ENCODE results near the gene DYNC2H1.

Gene DYNC2H1

GRCh38 chr11:103108933-103109817 lies at the start of gene DYNC2H1:
TSS of gene DYNC2H1 (plus strand) at chr11:103109426. CDS start at chr11:103109575, 149 bp downstream.
- TF ChIP-seq CTCF (IDR thresholded peaks at IDR 0.05) = no peak
- Histone ChIP-seq H3K27ac (peak within 1 kb of the TSS; percentile 66), H3K4me1 (ENCODE audit: control insufficient read depth in 1 of 2, insufficient read depth in 1 of 2, low read depth in 1 of 2, low read length in 1 of 2) (peaks cover 8 to 14% of the 10 kb centered on the region in 2 experiments), H3K36me3 (no peaks in the 10 kb centered on the region), H3K27me3 (peaks cover 68% of the 10 kb centered on the region), H3K4me3 (ENCODE audit: low read depth in 1 of 2, low read length in 1 of 2) (peak within 1 kb of the TSS; percentile 65 to 67), H3K9me3 (no peaks in the 10 kb centered on the region)

- H3K4me3 ChIP-seq (ENCODE audit: low read depth in 1 of 2, low read length in 1 of 2) = no peak overlapping the region
- no peaks in the 10 kb centered on the region for H3K4me1 ChIP-seq (ENCODE audit: control insufficient read depth in 1 of 2, insufficient read depth in 1 of 2, low read depth in 1 of 2, low read length in 1 of 2)
- H3K27ac ChIP-seq = no peak overlapping the region
- peaks cover 49% of the 10 kb centered on the region for H3K36me3 ChIP-seq
- TF ChIP-seq CTCF (IDR thresholded peaks at IDR 0.05) = no peak
- no peaks in the 10 kb centered on the region for H3K9me3 ChIP-seq
- H3K27me3 ChIP-seq = no peaks in the 10 kb centered on the region
Observed at GRCh38 chr11:103061656-103062055, 47.6 kb upstream of the DYNC2H1 start.

- no peak overlapping the region for H3K27ac ChIP-seq
- H3K4me3 ChIP-seq (ENCODE audit: low read depth in 1 of 2, low read length in 1 of 2) = no peak overlapping the region
- H3K4me1 ChIP-seq (ENCODE audit: control insufficient read depth in 1 of 2, insufficient read depth in 1 of 2, low read depth in 1 of 2, low read length in 1 of 2) = no peaks in the 10 kb centered on the region
- H3K36me3 ChIP-seq = peaks cover 36% of the 10 kb centered on the region
- TF ChIP-seq CTCF (IDR thresholded peaks at IDR 0.05) = no peak
- no peaks in the 10 kb centered on the region for H3K9me3 ChIP-seq
- H3K27me3 ChIP-seq = no peaks in the 10 kb centered on the region
Observed at GRCh38 chr11:103067118-103067517, 42.1 kb upstream of the DYNC2H1 start.

- Histone ChIP-seq H3K36me3 (peaks cover 18% of the 10 kb centered on the region), H3K27ac (no peak overlapping the region), H3K9me3 (no peaks in the 10 kb centered on the region)
Observed at GRCh38 chr11:103069367-103069766, 39.9 kb upstream of the DYNC2H1 start.

GRCh38 chr11:103070142-103070541 lies 39.1 kb upstream of the DYNC2H1 start:
- no peak for TF ChIP-seq CTCF (IDR thresholded peaks at IDR 0.05)
- Histone ChIP-seq H3K4me1 (ENCODE audit: control insufficient read depth in 1 of 2, insufficient read depth in 1 of 2, low read depth in 1 of 2, low read length in 1 of 2) (no peaks in the 10 kb centered on the region), H3K9me3 (no peaks in the 10 kb centered on the region), H3K27ac (no peak overlapping the region), H3K36me3 (peaks cover 11% of the 10 kb centered on the region), H3K27me3 (no peaks in the 10 kb centered on the region), H3K4me3 (ENCODE audit: low read depth in 1 of 2, low read length in 1 of 2) (no peak overlapping the region)

More at GRCh38 chr11:103069367-103069766, 39.9 kb upstream of the DYNC2H1 start:
- Histone ChIP-seq H3K27me3 (no peaks in the 10 kb centered on the region), H3K4me3 (ENCODE audit: low read depth in 1 of 2, low read length in 1 of 2) (no peak overlapping the region), H3K4me1 (ENCODE audit: control insufficient read depth in 1 of 2, insufficient read depth in 1 of 2, low read depth in 1 of 2, low read length in 1 of 2) (no peaks in the 10 kb centered on the region)
- no peak for TF ChIP-seq CTCF (IDR thresholded peaks at IDR 0.05)

All from neutrophil (primary cell).